Ureter (tissue), 1 donor: ENCODE measurements around the gene KCNT2. TPM values are rescaled to one million over a fixed set of nuclear protein-coding genes. Genes with fewer than 3 reads are reported as not detected.
"Not testable (repeated sequence)": the region's sequence is repeated elsewhere in the genome, so short reads cannot be mapped to it uniquely, and the experiment has no call there.

ENCODE experiments used
- DNase-seq: peaks from one replicate; pipeline ENCODE4 v3.0.0-alpha.2; 2020; ENCODE audit warnings: low spot score
- total RNA-seq: library from RNA; stranded (reverse); gene quantifications from one replicate; pipeline ENCODE4 v1.2.4, GENCODE V29; 2023
- donor health status: DM: yes; HTN: yes; CAD: no.

Gene KCNT2
- total RNA-seq, 1 donor from 2014 or later, result 9.5 TPM

DNA sequence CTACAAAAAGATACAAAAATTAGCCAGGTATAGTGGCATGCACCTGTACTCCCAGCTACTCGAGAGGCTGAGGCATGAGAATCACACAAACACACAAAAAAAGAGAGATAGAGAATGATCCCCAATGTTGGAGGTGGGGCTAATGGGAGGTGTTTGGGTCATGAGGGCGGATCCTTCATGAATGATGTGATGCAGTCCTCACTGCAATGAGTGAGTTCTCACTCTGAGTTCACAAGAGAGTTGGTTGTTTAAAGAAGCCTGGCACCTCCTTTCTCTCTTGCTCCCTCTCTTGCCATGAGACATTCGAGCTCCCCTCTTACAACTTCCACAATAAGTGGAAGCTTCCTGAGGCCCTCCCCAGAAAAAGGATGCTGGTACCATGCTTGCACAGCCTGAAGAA lies 17.3 kb downstream of the KCNT2 start:
- DNase-seq, result no peak

DNA sequence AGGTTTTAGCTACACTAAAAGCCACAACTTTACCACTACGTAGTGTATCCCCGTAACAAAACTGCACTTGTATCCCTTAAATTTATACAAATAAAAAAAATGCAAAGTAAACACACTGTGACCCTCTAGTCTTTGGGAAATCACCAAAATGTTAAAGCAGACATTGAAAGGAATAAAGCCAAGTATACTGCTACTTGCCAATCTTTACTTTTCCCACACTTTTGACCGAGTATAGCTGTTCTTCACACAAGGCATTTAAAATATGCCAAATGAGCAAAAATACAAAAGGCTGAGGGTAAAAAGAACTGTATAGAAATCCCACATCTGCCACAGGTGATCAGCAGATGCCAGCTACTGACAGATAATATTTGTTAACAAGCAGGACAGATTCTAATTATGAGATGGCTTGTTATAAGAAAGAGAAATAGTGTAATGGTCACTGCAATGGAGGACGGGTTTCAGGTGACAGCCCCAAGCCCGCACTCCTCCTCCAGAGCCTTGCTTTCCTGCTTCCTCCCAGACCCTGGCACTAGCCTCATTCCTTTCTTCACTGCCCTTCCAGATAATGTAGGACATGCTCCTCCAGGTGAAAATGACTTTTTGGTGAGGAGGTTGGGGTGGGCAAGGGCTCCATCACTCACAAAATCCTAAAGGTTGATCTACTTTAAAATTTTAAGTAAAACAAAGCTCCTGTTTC lies 18.1 kb downstream of the KCNT2 start:
- DNase-seq, result no peak

DNA sequence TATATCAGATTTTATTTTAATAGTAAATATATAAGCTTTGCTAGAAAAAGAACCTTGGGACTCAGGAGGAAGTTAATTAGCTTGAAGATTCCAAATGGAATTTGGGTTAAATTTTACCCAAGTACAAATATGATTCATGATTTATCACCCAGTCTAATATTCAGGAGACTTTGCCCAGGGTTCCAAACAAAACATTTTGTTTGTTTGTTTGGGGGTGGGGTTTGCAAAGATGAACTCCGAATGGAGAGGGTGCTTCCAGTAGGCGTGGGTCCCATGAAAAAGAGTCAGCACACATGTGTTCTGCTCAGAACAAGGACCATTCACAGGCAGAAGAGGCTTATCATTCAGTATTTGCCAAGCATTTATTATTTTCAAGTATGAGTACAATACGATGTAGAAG lies 23.5 kb downstream of the KCNT2 start:
- no peak for DNase-seq

DNA sequence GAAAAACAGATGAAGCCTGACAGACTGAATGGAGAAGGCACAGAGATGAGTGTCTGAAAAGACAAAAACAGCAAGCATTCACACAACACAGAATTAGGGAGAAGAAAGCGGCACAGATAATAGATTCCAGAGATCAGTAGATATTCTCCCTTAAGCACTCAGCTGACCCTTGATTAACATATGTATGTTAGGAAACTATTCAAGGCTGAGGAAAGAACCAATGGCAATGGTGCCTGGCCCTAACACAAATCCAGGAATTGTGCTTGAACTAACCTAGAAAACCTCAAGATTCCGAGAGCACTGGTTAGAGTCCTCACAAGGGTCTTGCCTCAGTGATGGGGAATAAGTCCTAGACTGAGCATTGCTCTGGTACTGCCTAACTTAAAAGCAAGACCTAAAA lies 30.9 kb downstream of the KCNT2 start:
- no peak for DNase-seq

DNA sequence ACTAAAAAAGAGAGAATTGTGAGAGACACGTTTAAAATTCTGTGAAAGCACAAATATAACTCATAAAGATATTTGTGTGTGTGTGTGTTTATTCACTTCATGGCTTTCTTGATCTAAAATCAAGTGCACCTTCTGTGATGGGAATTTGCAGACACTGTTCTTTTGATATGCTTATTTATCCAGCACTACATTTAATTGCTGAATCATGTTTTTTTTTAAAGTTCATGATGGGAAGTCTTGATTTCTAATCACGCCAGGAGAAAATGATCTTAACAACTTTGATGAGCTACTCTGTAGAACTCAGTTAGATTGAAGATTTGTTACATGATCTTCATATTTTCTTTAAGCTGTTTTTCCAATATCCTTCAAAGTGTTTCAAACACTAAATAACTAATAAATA lies 35.0 kb downstream of the KCNT2 start:
- no peak for DNase-seq

DNA sequence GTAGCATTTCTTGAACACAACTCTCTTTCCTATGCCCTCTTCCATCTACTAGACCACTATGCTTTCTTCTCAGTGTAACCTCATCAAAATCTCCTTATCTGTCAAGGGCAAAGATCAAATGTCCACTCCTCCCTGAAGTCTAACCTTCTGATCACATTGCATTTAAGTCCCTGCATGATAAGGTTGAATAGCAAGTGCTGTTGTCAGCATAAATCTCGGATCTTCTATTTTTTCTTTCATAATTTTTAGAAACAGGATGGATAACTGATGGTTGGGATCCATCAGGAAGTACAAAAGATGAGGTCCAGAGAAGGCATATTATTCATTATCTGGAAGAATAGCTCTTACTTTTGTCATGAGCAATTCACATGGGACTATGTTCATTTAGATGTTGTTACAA lies 41.0 kb downstream of the KCNT2 start:
- no peak for DNase-seq

DNA sequence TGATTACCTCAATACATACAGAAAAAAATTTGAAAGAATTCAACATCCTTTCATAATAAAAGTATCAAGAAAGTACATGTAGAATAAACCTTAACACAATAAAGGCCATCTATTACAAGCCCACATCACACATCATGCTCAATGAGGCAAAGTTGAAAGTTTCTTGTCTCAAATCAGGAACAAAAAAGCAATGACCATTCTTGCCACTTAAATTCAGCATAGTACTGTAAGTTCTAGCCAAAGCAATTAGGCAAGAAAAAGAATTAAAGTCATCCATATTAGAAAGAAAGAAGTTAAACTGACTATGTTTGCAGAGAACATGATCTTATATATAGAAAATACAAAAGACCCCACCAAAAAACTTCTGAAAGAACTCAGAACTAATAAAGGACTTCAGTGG lies 44.5 kb downstream of the KCNT2 start:
- DNase-seq, result no peak

DNA sequence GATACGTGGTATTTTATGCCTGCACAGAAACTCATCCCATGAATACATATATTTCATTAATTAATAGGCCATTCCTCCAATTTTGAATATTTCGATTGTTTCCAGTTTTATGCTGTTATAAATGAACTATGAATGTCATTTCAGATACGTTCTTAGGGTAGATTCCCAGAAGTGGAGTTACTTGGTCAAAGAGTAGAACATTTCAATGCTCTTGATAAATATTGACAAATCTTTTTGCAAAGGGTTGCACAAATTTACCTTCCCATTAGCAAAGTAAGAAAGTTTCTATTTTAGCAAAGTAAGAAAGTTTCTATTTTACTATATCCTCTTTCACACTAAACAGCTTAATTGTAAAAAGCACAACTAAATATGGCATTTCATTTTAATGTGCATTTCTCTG lies 48.9 kb downstream of the KCNT2 start:
- DNase-seq, result no peak

DNA sequence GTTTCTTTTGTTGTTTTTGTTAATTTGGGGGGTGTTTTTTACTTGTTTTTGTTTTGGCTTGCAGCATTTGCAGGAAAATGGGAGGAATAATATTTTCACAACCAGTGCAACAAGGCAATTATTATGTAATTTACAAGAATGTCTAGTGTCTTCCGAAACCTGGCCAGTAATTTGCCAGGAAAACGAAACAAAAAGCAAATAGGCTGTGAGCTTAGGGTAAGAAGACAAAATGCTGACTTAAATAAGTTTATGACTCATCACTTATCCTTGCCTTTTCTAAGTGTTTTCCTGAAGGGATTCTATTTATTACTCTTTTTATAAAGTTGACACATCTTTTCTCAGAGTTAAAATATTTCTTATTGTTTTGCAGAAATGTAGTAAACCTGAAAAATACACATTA lies 49.8 kb downstream of the KCNT2 start:
- no peak for DNase-seq

DNA sequence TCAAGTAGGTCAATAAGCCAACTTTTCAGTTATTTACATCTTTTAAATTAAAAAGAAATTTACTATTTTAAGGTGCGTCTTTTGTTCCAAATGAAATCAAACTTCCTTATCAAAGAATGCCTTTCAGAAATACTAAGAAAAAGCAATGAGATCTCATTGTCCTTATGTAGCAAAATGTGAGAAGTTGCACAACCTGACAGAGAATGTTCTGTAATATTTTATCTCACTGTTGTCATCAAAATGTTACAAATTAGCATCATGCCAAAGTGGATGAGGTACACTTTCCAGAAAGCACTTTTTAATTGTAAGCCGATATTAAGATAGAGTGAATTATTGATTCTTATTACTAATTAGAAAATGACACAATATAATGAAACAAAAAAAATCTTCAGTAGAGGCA lies 50.4 kb downstream of the KCNT2 start:
- DNase-seq, result no peak

DNA sequence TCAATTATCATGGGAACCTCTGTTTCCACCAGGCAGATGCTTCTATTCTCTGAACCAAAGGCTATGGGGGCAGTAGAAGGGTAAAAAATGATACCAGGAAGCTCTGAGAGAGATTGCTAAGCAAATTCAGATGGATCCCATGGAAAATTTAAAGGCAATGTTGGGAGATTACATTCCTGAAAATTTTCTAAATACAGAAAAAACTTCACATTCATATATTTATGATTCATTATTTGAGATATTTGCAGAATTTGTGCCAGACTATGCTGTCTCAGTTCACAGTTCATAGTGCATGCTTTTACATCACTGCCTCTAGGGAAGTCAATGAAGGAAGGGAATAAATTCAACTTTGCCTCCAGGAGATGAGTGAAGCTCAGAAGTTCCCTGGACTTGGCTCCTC lies 57.5 kb downstream of the KCNT2 start:
- no peak for DNase-seq

DNA sequence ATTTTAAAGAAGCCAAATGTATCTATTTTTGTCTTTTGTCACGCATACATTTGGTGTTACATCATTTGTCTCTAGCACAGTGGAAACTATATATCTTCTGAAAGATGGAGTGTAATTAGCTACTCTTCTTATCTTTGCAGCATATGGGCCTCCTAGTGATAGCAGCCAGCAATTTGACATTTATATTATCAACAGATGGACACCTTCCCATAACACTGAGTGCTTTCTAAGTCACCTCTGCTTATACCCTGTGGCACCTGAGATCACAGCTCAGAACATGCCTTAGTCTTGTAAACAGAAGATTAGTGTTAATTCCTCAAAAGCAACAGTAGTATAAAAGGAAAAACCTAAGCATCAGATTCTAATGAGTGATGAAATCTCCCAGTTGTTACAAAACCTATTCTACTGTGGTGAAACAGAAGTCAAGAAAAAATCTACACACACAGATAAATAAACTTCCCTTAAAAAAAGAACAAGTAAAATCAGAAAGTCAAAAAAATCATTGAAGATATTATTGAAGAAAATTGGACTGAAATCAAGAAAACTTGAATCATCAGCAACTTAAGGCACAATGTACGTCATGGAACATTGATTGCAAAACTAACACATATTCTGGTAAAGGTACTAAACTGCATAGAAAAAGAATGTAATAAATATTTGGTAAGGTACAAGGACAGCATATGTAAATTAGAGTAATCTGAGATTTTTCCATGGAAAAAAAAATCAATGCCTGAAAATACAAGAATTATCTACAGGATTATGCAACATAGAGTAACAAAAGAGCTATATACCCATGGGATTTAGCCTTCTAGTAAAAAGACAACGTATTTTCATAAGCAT lies 61.7 kb downstream of the KCNT2 start:
- no peak for DNase-seq

DNA sequence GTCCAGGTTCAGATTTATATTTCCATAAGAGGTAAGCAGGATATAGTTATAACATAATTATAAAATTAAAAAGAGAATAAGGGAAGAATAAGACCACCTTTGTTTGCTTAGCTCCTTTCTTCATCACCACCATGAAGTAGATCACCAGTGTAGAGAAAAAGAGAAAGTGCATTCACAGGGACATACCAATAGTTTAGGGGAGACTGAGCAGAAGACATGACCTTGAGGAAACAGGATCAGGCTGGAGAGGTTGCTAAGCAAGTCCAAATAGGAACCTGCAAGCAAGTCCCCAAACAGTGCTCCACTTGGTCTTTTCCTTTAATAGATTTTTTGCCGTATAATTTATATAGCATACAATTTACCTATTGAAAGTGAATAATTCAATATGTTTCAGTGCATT lies 63.0 kb downstream of the KCNT2 start:
- DNase-seq, result no peak

DNA sequence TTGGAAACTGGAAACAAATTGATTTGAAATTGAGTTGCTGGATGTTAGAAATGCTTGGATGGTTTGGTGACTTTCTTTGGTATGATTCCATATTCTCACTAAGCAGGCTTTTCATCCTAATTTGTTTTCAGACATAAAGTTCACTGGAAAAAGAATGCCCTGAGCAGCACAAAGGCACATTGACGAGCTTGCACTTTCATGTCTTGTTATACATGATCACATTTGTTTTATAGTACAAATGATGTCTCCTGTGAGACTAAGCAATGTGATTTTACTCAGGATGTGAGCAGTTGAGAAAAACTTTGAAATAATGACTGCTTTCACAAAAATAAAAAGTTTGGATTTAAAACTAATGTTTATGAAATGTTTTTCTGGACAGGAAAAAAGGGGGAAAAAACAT lies 63.6 kb downstream of the KCNT2 start:
- no peak for DNase-seq

DNA sequence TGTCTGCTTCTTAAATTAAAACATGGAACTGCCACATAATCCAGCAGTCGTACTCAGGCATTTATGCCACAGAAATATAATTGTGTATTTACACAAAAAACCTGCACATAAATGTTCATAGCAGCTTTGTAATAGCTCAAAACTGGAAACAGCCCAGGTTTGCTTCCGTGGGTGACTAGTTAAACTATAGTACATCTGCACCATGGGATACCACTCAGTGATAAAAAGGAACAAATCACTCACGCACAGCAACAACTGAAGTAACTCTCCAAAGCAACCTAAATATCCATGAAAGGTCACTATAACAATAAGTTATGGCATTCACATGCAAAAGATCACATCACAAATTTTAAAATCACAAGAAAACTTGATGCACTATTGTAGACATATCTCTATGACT lies 64.4 kb downstream of the KCNT2 start:
- DNase-seq, result no peak

DNA sequence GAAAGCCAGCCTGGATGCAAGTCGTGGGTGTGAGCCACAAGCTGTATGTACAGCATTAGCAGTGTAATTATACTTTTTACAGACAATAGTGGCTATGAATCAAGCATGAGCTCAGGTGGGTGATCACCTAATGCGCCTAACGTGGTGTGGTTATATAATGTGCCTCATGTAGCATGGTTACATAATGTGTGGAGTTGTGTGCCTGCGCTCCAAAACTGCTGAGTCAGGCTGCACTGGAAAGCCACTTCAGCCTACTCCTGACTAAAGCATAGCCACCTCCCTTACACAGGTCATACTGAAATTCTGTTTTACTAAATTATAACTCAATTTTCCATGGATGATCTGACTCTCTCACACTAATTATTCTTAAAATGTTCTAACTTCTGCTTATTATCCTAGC lies 69.8 kb downstream of the KCNT2 start:
- no peak for DNase-seq

DNA sequence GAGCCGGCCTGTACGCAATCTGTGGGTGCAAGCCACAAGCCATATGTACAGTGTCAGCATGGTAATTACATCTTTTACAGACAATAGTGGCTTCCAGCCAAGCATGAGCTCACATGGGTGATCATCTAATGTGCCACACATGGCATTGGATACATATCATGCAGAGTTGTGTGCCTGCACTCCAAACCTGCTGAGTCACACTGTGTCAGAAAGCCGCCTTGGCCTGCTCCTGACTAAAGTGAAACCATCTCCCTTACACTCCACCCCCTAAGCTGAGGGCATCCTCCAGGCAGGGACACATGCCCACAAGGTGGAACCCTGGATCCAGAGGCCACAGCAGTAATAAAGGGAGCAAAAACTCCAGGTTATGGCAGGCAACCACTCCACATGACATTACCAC lies 72.5 kb downstream of the KCNT2 start:
- no peak for DNase-seq

DNA sequence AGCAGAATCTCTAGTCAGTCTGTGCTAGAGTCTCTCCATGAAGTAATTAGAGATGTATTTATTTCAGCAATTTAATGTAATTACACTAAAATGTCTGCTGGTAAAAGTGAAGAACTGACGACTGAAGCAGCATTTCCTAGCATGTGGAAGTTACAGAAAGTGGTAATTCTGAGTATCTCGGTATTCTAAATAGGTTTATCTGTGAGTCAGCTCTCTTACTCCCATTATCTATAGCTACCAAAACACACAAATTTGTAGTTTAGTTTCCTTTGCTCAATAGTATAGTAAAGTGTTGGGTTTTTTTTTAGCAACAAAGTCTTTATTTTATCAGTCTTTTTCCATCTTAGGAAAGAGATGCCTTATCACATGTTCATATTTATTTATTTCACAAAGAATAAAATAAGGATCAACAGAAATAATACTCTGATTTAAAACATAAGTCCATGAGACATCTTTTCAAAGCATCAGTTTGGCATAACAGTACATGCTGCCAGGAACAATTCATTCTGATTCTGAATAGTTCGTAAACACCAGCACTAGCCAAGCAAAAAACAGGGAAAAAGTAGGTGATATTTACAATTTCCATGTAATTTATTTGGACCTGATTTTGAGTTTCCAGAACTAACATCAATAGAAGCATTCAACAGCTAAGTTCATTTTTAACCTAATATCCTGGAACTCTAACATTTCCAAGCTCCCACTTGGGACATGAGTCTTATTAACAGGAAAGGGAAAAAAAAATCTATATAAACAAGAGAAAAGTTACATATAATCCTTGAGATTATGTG lies 76.3 kb downstream of the KCNT2 start:
- DNase-seq, result no peak

DNA sequence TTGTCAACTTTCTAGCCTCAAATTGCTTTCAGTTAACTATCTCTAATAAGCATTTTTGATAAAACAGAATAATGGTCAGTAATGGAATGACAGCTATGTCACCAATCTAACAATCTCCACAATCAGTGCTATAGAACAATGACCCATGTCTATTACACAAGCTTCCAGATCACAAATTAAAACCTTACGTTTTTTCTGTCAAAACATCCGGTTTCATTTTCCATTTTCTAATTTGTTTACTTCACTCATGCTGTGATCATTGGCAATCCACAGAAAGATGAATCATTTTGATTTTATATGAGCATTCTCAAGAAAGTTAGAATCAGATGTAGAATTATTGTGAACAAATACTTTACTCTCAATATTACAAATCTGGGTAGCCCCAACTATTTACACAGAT lies 80.3 kb downstream of the KCNT2 start:
- DNase-seq, result no peak

DNA sequence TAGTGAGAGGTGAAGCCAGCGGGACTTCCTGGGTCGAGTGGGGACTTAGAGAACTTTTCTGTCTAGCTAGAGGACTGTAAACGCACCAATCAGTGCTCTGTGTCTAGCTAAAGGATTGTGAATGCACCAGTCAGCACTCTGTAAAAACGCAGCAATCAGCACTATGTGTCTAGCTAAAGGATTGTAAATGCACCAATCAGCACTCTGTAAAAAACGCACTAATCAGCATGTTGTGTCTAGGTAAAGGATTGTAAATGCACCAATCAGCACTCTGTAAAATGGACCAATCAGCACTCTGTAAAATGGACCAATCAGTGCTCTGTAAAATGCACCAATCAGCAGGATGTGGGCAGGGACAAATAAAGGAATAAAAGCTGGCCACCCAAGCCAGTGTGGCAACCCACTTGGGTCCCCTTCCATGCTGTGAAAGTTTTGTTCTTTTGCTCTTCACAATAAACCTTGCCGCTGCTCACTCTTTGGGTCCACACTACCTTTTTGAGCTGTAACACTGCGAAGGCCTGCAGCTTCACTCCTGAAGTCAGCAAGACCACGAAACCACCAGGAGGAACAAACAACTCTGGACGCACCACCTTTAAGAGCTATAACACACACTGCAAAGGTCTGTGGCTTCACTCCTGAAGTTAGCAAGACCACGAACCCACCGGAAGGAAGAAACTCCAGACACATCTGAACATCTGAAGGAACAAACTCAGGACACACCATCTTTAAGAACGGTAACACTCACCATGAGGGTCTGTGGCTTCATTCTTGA lies 85.5 kb downstream of the KCNT2 start:
- not testable (repeated sequence) for DNase-seq

DNA sequence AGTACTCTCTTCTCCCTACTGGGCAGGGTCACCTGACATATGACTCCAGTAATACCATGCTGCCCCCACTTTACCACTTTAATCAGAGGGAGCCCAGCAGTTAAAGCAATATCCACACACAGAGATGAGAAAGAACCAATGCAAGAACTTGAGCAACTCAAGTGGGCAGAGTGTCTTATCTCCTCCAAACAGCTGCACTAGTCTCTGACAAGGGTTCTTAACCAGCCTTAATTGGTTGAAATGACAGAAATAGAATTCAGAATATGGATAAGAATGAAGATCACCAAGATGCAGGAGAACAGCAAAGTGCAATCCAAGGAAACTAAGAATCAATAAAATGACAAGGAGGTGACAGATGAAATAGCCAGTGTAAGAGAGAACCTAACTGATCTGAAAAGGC lies 91.0 kb downstream of the KCNT2 start:
- no peak for DNase-seq

DNA sequence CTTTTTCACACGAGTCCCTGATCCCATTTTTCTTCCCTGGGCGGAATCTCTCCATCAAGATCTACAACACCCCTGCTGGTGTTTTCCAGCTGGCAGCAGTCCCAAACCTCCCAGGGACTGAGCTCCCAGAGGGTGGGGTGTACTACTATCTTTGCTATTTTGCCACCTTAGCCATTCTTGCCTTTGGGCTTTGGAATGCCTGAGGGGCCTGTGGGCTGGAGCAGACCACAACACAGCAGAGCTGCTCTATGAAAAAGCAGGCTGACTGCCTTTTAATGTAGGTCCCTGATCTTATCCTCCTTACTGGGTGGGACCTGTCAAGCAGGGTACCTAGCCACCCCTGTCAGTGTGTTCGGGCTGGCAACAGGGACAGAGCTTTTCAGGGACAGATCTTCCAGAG lies 91.9 kb downstream of the KCNT2 start:
- no peak for DNase-seq
